HG02571 (cell line): ENCODE measurements around the gene CTNNA2.

ENCODE experiments used
- ATAC-seq: cut with Tn5 transposase; IDR thresholded peaks from one replicate; pipeline ENCODE4 v1.9.1; 2021; ENCODE audit warnings: mild to moderate bottlenecking, moderate library complexity; ENCODE audit not compliant: unreplicated experiment

Gene CTNNA2

GRCh38 chr2:79780781-79781180 lies 267.9 kb downstream of the CTNNA2 start:
- ATAC-seq, result no peak

GRCh38 chr2:79782576-79783452 lies 270.0 kb downstream of the CTNNA2 start:
- ATAC-seq, result no peak

- ATAC-seq, result no peak
Measured at GRCh38 chr2:79788952-79789651, 276.3 kb downstream of the CTNNA2 start.

GRCh38 chr2:79789811-79790210 lies 277.0 kb downstream of the CTNNA2 start:
- ATAC-seq, result no peak

- no peak for ATAC-seq
Measured at GRCh38 chr2:79792090-79792489, 279.2 kb downstream of the CTNNA2 start.

GRCh38 chr2:79793006-79793405 lies 280.2 kb downstream of the CTNNA2 start:
- ATAC-seq, result no peak

- no peak for ATAC-seq
Measured at GRCh38 chr2:79796641-79797040, 283.8 kb downstream of the CTNNA2 start.

- no peak for ATAC-seq
Measured at GRCh38 chr2:79798776-79799175, 285.9 kb downstream of the CTNNA2 start.

GRCh38 chr2:79799729-79800128 lies 286.9 kb downstream of the CTNNA2 start:
- ATAC-seq, result no peak

- ATAC-seq, result no peak
Measured at GRCh38 chr2:79801082-79801481, 288.2 kb downstream of the CTNNA2 start.

GRCh38 chr2:79817288-79817687 lies 304.4 kb downstream of the CTNNA2 start:
- no peak for ATAC-seq

GRCh38 chr2:79820281-79820680 lies 307.4 kb downstream of the CTNNA2 start:
- no peak for ATAC-seq

- no peak for ATAC-seq
Measured at GRCh38 chr2:79822136-79822535, 309.3 kb downstream of the CTNNA2 start.

GRCh38 chr2:79824086-79824786 lies 311.4 kb downstream of the CTNNA2 start:
- ATAC-seq, result no peak

- no peak for ATAC-seq
Measured at GRCh38 chr2:79827881-79828280, 315.0 kb downstream of the CTNNA2 start.

GRCh38 chr2:79830501-79830900 lies 317.6 kb downstream of the CTNNA2 start:
- no peak for ATAC-seq

- no peak for ATAC-seq
Measured at GRCh38 chr2:79831961-79832360, 319.1 kb downstream of the CTNNA2 start.

GRCh38 chr2:79832511-79833234 lies 319.8 kb downstream of the CTNNA2 start:
- no peak for ATAC-seq

GRCh38 chr2:79833235-79833878 lies 320.5 kb downstream of the CTNNA2 start:
- no peak for ATAC-seq

- no peak for ATAC-seq
Measured at GRCh38 chr2:79835911-79836310, 323.1 kb downstream of the CTNNA2 start.
